RWPE2 (cell line): ENCODE measurements around the gene CCDC92.

Experiments used
- ATAC-seq: fragments of 200-7000 bp; cut with Tn5 transposase; 3 replicates; pipeline ENCODE4 v1.9.1; 2021; ENCODE audit warnings: low read depth
- DNase-seq: peaks from one replicate; pipeline ENCODE4 v3.0.0-alpha.2; 2020; ENCODE audit warnings: low spot score
- H3K27ac ChIP-seq: fragments of 450-650 bp; 2 replicates; pipeline ENCODE4 v1.5.1; 2017; ENCODE audit warnings: mild to moderate bottlenecking; ENCODE audit not compliant: poor library complexity, severe bottlenecking
- H3K27me3 ChIP-seq: fragments of 250-450 bp; sonication (Bioruptor Pico); 2 replicates; pipeline ENCODE4 v1.5.1; 2021; ENCODE audit warnings: mild to moderate bottlenecking, moderate library complexity; ENCODE audit not compliant: insufficient read depth, poor library complexity, severe bottlenecking
- H3K36me3 ChIP-seq: fragments of 250-450 bp; sonication (Bioruptor Pico); 2 replicates; pipeline ENCODE4 v1.5.1; 2020; ENCODE audit warnings: low read depth, mild to moderate bottlenecking, moderate library complexity
- H3K4me1 ChIP-seq: fragments of 250-450 bp; sonication (Bioruptor Pico); 2 replicates; pipeline ENCODE4 v1.5.1; 2021; ENCODE audit warnings: mild to moderate bottlenecking, moderate library complexity; ENCODE audit not compliant: insufficient read depth, poor library complexity, severe bottlenecking
- H3K4me3 ChIP-seq: fragments of 250-450 bp; sonication (Bioruptor Pico); 2 replicates; pipeline ENCODE4 v1.5.1; 2021; ENCODE audit warnings: mild to moderate bottlenecking, moderate library complexity; ENCODE audit not compliant: severe bottlenecking
- H3K9me3 ChIP-seq: fragments of 250-450 bp; sonication (Bioruptor Pico); 2 replicates; pipeline ENCODE4 v1.5.1; 2021; ENCODE audit warnings: mild to moderate bottlenecking, moderate library complexity; ENCODE audit not compliant: severe bottlenecking
- CTCF ChIP-seq: fragments of 450-650 bp; IDR thresholded peaks from one replicate; pipeline ENCODE4 v1.5.1; 2017; ENCODE audit warnings: mild to moderate bottlenecking, moderate library complexity; ENCODE audit not compliant: poor library complexity, severe bottlenecking

The CCDC92 gene

GRCh38 chr12:123962513-123962912 lies 10.1 kb downstream of the CCDC92 start:
- Histone ChIP-seq H3K4me1 (no peaks in the 10 kb centered on the region), H3K4me3 (no peak overlapping the region), H3K27me3 (no peaks in the 10 kb centered on the region), H3K9me3 (no peaks in the 10 kb centered on the region), H3K36me3 (no peaks in the 10 kb centered on the region; the same call in 1 of the 2 replicates), H3K27ac (no peak overlapping the region)
- no peak for DNase-seq
- TF ChIP-seq CTCF: no peak
- ATAC-seq: no peak

GRCh38 chr12:123961585-123962345 lies 10.9 kb downstream of the CCDC92 start:
- Histone ChIP-seq H3K27ac (no peak overlapping the region), H3K36me3 (no peaks in the 10 kb centered on the region), H3K27me3 (no peaks in the 10 kb centered on the region), H3K9me3 (no peaks in the 10 kb centered on the region), H3K4me3 (no peak overlapping the region), H3K4me1 (no peaks in the 10 kb centered on the region)
- TF ChIP-seq CTCF: no peak
- no peak for DNase-seq
- no peak for ATAC-seq

DNA sequence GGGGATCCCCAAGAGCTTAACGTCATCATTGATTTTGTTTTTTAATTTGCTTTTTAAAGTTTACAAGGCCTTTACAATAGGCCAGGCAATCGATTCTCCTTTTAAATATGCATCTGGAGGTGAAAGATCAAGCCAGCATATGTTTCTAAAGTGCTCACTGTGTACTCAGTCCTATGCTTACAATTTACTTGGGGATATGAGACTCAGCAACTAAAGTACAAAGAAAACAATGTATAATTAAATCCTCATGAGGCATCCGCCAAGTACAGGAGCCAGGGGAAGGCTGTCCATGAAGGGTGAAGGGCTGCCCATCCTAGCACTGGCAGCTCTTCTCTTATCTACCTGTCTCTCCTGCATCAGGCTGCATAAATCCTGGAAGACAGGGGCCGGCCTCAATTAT lies 11.8 kb downstream of the CCDC92 start:
- DNase-seq (no peak), ATAC-seq (no peak)
- H3K36me3 ChIP-seq: no peaks in the 10 kb centered on the region
- H3K27ac ChIP-seq: no peak overlapping the region
- H3K4me3 ChIP-seq: no peak overlapping the region
- H3K4me1 ChIP-seq: no peaks in the 10 kb centered on the region
- H3K9me3 ChIP-seq: no peaks in the 10 kb centered on the region
- H3K27me3 ChIP-seq: no peaks in the 10 kb centered on the region
- TF ChIP-seq CTCF: no peak

DNA sequence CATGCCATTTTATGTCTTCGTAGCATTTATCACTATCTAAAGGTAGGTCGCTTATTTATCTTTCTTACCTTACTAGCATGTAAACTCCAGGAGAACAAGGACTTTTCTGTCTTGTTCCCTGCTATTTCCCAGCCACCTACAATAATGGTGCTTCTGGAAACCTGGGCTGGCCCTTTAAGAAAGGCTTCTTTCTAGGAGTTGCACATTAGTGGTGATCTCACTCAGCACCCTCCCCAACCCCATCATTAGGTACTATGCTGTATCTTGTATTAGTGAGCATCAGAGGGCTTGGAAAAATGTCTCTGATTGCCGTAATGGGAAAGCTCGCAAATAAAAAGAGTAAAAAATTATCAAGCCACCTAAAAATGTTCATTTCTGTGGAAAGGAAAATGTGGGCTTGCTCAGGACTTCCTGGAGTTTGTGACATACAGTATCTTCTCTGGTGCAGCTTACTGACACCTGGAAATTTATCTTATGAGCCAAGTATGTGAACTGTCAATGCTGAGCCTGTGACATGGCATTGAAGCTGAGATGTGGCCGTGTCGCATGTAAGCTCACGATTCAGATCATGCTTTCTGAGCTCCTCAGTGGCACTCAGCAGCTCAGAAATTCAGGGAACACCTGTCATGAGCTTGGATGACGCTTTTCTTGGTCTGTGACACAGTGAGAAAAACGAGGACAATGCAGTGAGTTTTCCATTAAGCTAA lies 12.4 kb downstream of the CCDC92 start:
- Histone ChIP-seq H3K9me3 (no peaks in the 10 kb centered on the region), H3K36me3 (no peaks in the 10 kb centered on the region), H3K27me3 (no peaks in the 10 kb centered on the region), H3K4me3 (no peak overlapping the region), H3K27ac (no peak overlapping the region), H3K4me1 (no peaks in the 10 kb centered on the region)
- no peak for TF ChIP-seq CTCF
- ATAC-seq (no peak), DNase-seq (no peak)

GRCh38 chr12:123958876-123959275 lies 13.8 kb downstream of the CCDC92 start:
- ATAC-seq: no peak

More at GRCh38 chr12:123958876-123959275, 13.8 kb downstream of the CCDC92 start:
- no peak for TF ChIP-seq CTCF
- Histone ChIP-seq H3K36me3 (no peaks in the 10 kb centered on the region), H3K4me3 (no peak overlapping the region), H3K4me1 (no peaks in the 10 kb centered on the region), H3K27me3 (no peaks in the 10 kb centered on the region), H3K9me3 (no peaks in the 10 kb centered on the region), H3K27ac (no peak overlapping the region)
- no peak for DNase-seq
